Measurements from ENCODE around the gene POLDIP3. TPM values are rescaled to one million over a fixed set of nuclear protein-coding genes. Genes with fewer than 3 reads are reported as not detected.
"Not testable (repeated sequence)": the region's sequence is repeated elsewhere in the genome, so short reads cannot be mapped to it uniquely, and the experiment has no call there.

POLDIP3 gene
- total RNA-seq, 1 donor from 2014 or later = 77.5 TPM

DNA sequence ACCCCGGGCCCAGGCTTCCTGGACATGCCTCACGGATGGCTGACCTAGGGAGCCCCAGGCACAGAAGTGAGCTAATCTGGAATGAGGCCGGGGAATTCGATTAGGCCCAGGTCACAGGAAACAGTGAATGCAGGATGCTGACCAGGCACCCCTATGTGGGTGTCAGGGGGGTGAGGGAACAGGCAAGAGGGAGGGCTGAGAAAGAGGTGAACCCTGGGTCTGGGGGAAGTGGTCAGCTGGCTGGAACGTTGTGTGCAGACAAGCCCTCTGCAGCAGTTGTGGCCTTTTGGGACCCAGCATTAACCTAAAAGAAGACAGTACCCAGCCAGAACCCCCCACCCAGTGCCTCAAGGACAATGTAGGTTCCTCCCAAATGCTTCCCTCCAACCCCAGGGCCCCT, 52.8 kb downstream of the POLDIP3 start:
- peak overlapping the region; percentile 75 for H3K27ac Mint-ChIP-seq
- H3K4me3 Mint-ChIP-seq = no peak overlapping the region
- POLR2A ChIA-PET = interaction anchor here (0.6 to 1.8 kb wide), 5 partner anchors 17 to 53 kb away, joined by 4 to 10 read pairs (median 6); partner anchors contain the start of gene POLDIP3

GRCh38 chr22:42560781-42561180, 53.9 kb downstream of the POLDIP3 start:
- CTCF ChIA-PET = interaction anchor here (1.6 kb wide), 1 partner anchor 116 kb away, joined by 5 read pairs; no protein-coding TSS in a partner anchor
- Mint-ChIP-seq H3K27ac (peak overlapping the region; percentile 44), H3K4me1 (peaks cover 24% of the 10 kb centered on the region), H3K4me3 (no peak overlapping the region), H3K9me3 (no peaks in the 10 kb centered on the region), H3K27me3 (no peaks in the 10 kb centered on the region), H3K36me3 (ENCODE audit: low read depth) (no peaks in the 10 kb centered on the region)
- DNase-seq (no peak), ATAC-seq (ENCODE audit: low read depth) (no peak)
- TF ChIP-seq, protein P1, sequence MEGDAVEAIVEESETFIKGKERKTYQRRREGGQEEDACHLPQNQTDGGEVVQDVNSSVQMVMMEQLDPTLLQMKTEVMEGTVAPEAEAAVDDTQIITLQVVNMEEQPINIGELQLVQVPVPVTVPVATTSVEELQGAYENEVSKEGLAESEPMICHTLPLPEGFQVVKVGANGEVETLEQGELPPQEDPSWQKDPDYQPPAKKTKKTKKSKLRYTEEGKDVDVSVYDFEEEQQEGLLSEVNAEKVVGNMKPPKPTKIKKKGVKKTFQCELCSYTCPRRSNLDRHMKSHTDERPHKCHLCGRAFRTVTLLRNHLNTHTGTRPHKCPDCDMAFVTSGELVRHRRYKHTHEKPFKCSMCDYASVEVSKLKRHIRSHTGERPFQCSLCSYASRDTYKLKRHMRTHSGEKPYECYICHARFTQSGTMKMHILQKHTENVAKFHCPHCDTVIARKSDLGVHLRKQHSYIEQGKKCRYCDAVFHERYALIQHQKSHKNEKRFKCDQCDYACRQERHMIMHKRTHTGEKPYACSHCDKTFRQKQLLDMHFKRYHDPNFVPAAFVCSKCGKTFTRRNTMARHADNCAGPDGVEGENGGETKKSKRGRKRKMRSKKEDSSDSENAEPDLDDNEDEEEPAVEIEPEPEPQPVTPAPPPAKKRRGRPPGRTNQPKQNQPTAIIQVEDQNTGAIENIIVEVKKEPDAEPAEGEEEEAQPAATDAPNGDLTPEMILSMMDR (IDR thresholded peaks at IDR 0.05) = no peak
- POLR2A ChIA-PET = interaction anchor here (0.6 to 1.1 kb wide), 2 partner anchors 54 to 71 kb away, joined by 4 to 5 read pairs; partner anchors contain the start of gene POLDIP3
- intact Hi-C loops (cut with micrococcal nuclease) = no loop called here

More for the DNA sequence above, 52.8 kb downstream of the POLDIP3 start:
- no peak for ATAC-seq (ENCODE audit: low read depth)
- Mint-ChIP-seq H3K4me1 (peaks cover 24% of the 10 kb centered on the region), H3K27me3 (no peaks in the 10 kb centered on the region), H3K9me3 (no peaks in the 10 kb centered on the region), H3K36me3 (ENCODE audit: low read depth) (no peaks in the 10 kb centered on the region)
- CTCF ChIA-PET = interaction anchor here (1.6 kb wide), 1 partner anchor 117 kb away, joined by 5 read pairs; no protein-coding TSS in a partner anchor
- TF ChIP-seq, protein P1 (IDR thresholded peaks at IDR 0.05) = no peak
- intact Hi-C loops (cut with micrococcal nuclease) = no loop called here
- DNase-seq = no peak

- H3K9me3 Mint-ChIP-seq = no peaks in the 10 kb centered on the region
- peaks cover 24% of the 10 kb centered on the region for H3K4me1 Mint-ChIP-seq
- DNase-seq (no peak), ATAC-seq (ENCODE audit: low read depth) (no peak)
- TF ChIP-seq, protein P1 (IDR thresholded peaks at IDR 0.05) = no peak
- no peak overlapping the region for H3K4me3 Mint-ChIP-seq
- H3K27ac Mint-ChIP-seq = no peak overlapping the region
- no peaks in the 10 kb centered on the region for H3K36me3 Mint-ChIP-seq (ENCODE audit: low read depth)
- H3K27me3 Mint-ChIP-seq = no peaks in the 10 kb centered on the region
- intact Hi-C loops (cut with micrococcal nuclease) = no loop called here
- POLR2A ChIA-PET = interaction anchor here (0.6 to 1.1 kb wide), 2 partner anchors 54 to 72 kb away, joined by 4 to 5 read pairs; partner anchors contain the start of gene POLDIP3
- CTCF ChIA-PET = interaction anchor here (1.6 kb wide), 1 partner anchor 116 kb away, joined by 5 read pairs; no protein-coding TSS in a partner anchor
Observed at GRCh38 chr22:42560381-42560780, 54.3 kb downstream of the POLDIP3 start.

DNA sequence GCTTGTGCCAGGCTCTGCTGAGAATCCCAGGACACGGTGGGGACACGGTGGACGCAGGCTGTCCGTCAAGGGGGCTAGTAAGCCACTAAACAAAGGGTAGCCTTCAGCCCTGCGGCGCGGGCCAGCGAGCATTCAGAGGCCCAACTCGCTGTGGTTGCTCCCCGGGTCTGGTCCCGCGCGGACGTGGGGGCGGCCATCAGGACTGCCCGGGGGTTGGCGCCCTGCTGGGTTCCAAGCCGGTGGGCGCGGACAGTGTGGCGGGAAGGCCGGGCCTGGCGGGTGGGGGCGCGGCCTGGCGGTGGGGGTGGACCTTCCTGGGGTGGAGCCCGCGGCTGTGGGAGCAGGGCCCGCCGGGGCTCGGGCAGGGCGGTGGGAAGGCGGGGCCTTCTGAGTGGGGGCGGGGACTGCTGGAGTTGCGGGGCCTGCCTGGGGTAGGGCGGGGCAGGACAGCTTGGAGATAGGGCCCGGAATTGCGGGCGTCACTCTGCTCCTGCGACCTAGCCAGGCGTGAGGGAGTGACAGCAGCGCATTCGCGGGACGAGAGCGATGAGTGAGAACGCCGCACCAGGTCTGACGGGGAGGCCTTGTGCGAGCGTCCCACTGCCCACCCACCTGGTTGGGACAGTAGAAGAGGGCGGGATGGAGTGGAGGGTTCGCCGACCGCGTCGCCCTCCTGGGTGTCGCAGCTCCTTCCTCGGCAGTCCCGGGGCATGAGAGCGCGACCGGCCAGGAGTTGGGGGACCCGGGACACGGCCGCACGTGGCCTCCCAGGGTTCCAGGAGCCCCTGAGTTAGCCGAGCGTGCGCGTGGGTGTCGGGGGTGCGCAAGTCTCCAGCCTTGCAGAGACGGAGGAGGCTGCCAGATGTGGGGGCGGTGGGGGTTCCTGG, 61.0 kb downstream of the POLDIP3 start, which contains the start of gene SERHL2:
SERHL2 (plus strand) TSS at position 482 of the 887 bp plus-strand sequence; CDS start at position 547, 65 bp downstream.
- ChIA-PET POLR2A (interaction anchor here (0.6 to 1.3 kb wide), 12 partner anchors 10 to 554 kb away, joined by 3 to 9 read pairs (median 4); partner anchors contain the start of genes NDUFA6 and POLDIP3), CTCF (no interaction called here)
- H3K4me1 Mint-ChIP-seq = peaks cover 52% of the 10 kb centered on the region
- peaks cover 1% of the 10 kb centered on the region for H3K36me3 Mint-ChIP-seq (ENCODE audit: low read depth)
- ATAC-seq (ENCODE audit: low read depth) (peak; percentile 95), DNase-seq (peak; percentile 97)
- TF ChIP-seq, protein P1 (IDR thresholded peaks at IDR 0.05) = no peak
- no peaks in the 10 kb centered on the region for H3K9me3 Mint-ChIP-seq
- peak within 1 kb of the TSS; percentile 80 for H3K27ac Mint-ChIP-seq
- H3K27me3 Mint-ChIP-seq = no peaks in the 10 kb centered on the region
- H3K4me3 Mint-ChIP-seq = peak within 1 kb of the TSS; percentile 86
- intact Hi-C loops (cut with micrococcal nuclease) = loop anchor here (2.0 to 5.0 kb wide), 4 partner anchors 35 to 463 kb away; partner anchors contain the start of genes NDUFA6, POLDIP3 and RRP7A

- not testable (repeated sequence) for H3K9me3 Mint-ChIP-seq; DNase-seq; ATAC-seq (ENCODE audit: low read depth); H3K36me3 Mint-ChIP-seq (ENCODE audit: low read depth); H3K27me3 Mint-ChIP-seq
- intact Hi-C loops (cut with micrococcal nuclease) = loop anchor here (2.0 to 5.0 kb wide), 4 partner anchors 33 to 461 kb away; partner anchors contain the start of genes NDUFA6, POLDIP3 and RRP7A
- peaks cover 54% of the 10 kb centered on the region for H3K4me1 Mint-ChIP-seq
- H3K4me3 Mint-ChIP-seq = peak overlapping the region; percentile 88
- H3K27ac Mint-ChIP-seq = peak overlapping the region; percentile 99
- POLR2A ChIA-PET = interaction anchor here (0.9 to 4.0 kb wide), 6 partner anchors 11 to 62 kb away, joined by 3 to 28 read pairs (median 7); partner anchors contain the start of gene POLDIP3
- CTCF ChIA-PET = interaction anchor here (1.0 to 2.1 kb wide), 6 partner anchors 12 to 62 kb away, joined by 3 to 8 read pairs (median 5); no protein-coding TSS in a partner anchor
Observed at GRCh38 chr22:42552294-42552647, 62.4 kb downstream of the POLDIP3 start.
